ENCODE data around the gene NCAPG2. TPM values are rescaled to one million over a fixed set of nuclear protein-coding genes. Genes with fewer than 3 reads are reported as not detected.

The NCAPG2 gene
- total RNA-seq, 4 donors from 2014 or later = 3.4 to 9.0 (median 4.3) TPM

DNA sequence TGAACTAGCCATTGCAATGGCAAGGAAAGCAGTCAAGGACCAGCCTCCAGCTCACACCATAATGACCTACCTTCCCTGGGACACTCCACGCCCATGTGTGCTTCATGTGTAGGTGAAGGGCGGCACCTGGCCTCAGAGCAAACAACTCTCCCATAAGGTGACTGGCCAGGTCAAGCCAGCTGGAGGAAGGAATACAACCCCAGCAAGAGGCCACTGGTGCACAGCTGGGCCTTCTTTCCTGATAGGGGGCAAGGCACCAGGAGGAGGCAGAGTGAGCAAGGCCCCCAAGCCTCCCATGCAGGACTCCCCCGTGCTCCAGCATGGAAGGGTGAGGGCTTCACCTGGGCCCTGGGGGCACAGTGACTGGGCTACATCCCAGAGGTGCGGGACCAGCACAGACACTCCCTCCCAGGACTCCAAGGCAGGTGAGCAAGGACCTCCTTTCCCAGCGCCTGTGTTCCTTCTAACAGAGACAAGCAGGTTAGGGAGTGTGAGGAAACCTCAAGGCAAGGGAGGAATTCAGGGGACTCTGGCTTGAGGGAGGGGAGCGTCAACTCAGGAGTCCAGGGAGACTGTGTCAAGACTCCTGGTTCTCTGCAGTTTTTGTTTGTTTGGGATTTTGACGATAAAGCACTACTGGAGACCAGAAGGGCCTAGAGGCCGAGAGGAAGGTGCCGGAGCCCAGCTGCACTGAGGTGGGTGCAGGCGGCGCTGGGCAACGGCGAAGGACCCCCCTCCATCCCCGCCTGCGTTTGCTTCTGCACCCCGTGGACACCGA is 118.7 kb downstream of the NCAPG2 start:
- peaks cover 9 to 29% (median 26%) of the 10 kb centered on the region in 4 donors for H3K4me1 ChIP-seq
- TF ChIP-seq EP300 (IDR thresholded peaks at IDR 0.05; ENCODE audit: low read depth) (no peak), POLR2A (IDR thresholded peaks at IDR 0.05) (peak; percentile 29), CTCF (IDR thresholded peaks at IDR 0.05) (no peak), POLR2AphosphoS5 (IDR thresholded peaks at IDR 0.05) (peak in 2 of 3 donors; percentile 34 to 37)
- H3K27me3 ChIP-seq = peaks cover 53% of the 10 kb centered on the region
- peak overlapping the region in 3 of 4 donors; percentile 19 to 55 (median 41) for H3K4me3 ChIP-seq
- intact Hi-C loops (cut with DNase I; ENCODE audit: low total_unique reads) = no loop called here
- 54% methylated on average over 17 of the region's 17 CpGs; no CpG with 5 or more reads in 1 of the 2 donors for WGBS, 2 donors (ENCODE audit: low coverage in 1 of 2)
- no peaks in the 10 kb centered on the region for H3K36me3 ChIP-seq
- H3K9me3 ChIP-seq = no peaks in the 10 kb centered on the region
- peak overlapping the region in 3 of 4 donors; percentile 48 to 63 (median 51) for H3K27ac ChIP-seq
- peak; percentile 30 for DNase-seq
- in situ Hi-C loops (cut with MboI; ENCODE audit: low pct_ligation_motif_present in 1 of 4, low pct_unique_long_range_greater_than_20kb in 1 of 4, low sequenced_read_pairs in 3 of 4) = no loop called here

DNA sequence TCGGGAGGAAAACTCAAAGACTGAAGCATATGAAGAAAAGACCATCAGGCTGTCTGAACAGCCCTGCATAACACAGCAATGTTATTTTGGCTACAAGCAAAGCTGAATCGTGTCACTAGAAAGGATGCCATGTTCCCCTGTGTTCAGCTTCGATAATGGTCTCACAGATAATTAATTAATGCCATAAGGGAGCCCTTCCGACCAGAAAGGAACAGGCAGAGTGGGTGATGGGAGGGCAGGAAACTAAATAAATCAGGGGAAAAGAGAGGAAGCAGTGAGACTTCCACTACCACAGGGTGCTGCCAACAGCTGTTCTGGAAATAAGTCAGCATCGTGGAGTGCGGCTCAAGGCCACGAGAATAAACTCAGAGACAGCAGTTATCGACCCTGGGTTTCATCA is 120.2 kb downstream of the NCAPG2 start:
- H3K9me3 ChIP-seq = peaks cover 0 to 6% of the 10 kb centered on the region in 2 donors
- WGBS, 2 donors (ENCODE audit: low coverage in 1 of 2) = 57 to 86% methylated on average over 6 to 8 of the region's 8 CpGs
- DNase-seq = no peak
- no peak for TF ChIP-seq POLR2A (IDR thresholded peaks at IDR 0.05)
- no peak for TF ChIP-seq CTCF (IDR thresholded peaks at IDR 0.05)
- no peak for TF ChIP-seq POLR2AphosphoS5 (IDR thresholded peaks at IDR 0.05)
- no peak for TF ChIP-seq EP300 (IDR thresholded peaks at IDR 0.05; ENCODE audit: low read depth)
- intact Hi-C loops (cut with DNase I; ENCODE audit: low total_unique reads) (no loop called here), in situ Hi-C loops (cut with MboI; ENCODE audit: low pct_ligation_motif_present in 1 of 4, low pct_unique_long_range_greater_than_20kb in 1 of 4, low sequenced_read_pairs in 3 of 4) (no loop called here)
- H3K36me3 ChIP-seq = no peaks in the 10 kb centered on the region
- H3K27me3 ChIP-seq = peaks cover 53% of the 10 kb centered on the region
- H3K4me3 ChIP-seq = no peak overlapping the region
- peaks cover 9 to 29% (median 24%) of the 10 kb centered on the region in 4 donors for H3K4me1 ChIP-seq
- H3K27ac ChIP-seq = no peak overlapping the region

DNA sequence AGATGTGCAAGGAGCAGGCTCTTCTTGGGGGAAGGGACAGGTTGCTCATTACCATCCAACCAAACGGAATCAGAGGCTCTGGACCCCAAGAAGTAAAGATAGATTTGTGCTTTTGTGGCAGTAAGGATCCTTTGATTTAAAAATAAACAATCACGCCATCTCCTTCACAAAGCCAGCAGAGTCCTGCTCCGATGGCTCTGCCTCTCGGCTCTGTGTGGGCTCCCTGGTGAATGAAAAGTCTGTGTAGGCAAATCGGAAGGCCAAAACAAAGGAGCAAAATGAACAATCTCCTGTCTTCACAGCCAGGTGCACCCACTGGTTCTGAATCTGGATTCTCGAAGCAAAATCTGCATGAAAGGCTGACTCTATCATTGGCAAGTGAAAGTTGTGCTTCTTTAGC is 120.8 kb downstream of the NCAPG2 start:
- Histone ChIP-seq H3K4me1 (peaks cover 9 to 29% (median 24%) of the 10 kb centered on the region in 4 donors), H3K9me3 (peaks cover 0 to 7% of the 10 kb centered on the region in 2 donors), H3K36me3 (no peaks in the 10 kb centered on the region), H3K27me3 (peaks cover 53% of the 10 kb centered on the region), H3K4me3 (no peak overlapping the region), H3K27ac (no peak overlapping the region)
- no peak for DNase-seq
- in situ Hi-C loops (cut with MboI; ENCODE audit: low pct_ligation_motif_present in 1 of 4, low pct_unique_long_range_greater_than_20kb in 1 of 4, low sequenced_read_pairs in 3 of 4) = no loop called here
- WGBS, 2 donors (ENCODE audit: low coverage in 1 of 2) = 76% methylated on average over 6 of the region's 6 CpGs; no CpG with 5 or more reads in 1 of the 2 donors
- TF ChIP-seq CTCF (IDR thresholded peaks at IDR 0.05) (no peak), POLR2AphosphoS5 (IDR thresholded peaks at IDR 0.05) (no peak), POLR2A (IDR thresholded peaks at IDR 0.05) (no peak), EP300 (IDR thresholded peaks at IDR 0.05; ENCODE audit: low read depth) (no peak)
- intact Hi-C loops (cut with DNase I; ENCODE audit: low total_unique reads) = no loop called here

- WGBS, 2 donors (ENCODE audit: low coverage in 1 of 2) = 95 to 100% methylated on average over 1 to 5 of the region's 5 CpGs
- TF ChIP-seq CTCF (IDR thresholded peaks at IDR 0.05) = no peak
- no peak for TF ChIP-seq EP300 (IDR thresholded peaks at IDR 0.05; ENCODE audit: low read depth)
- no peak for TF ChIP-seq POLR2A (IDR thresholded peaks at IDR 0.05)
- TF ChIP-seq POLR2AphosphoS5 (IDR thresholded peaks at IDR 0.05) = no peak
Observed at GRCh38 chr7:158583143-158583542, 121.5 kb downstream of the NCAPG2 start.

More at GRCh38 chr7:158583143-158583542, 121.5 kb downstream of the NCAPG2 start:
- Histone ChIP-seq H3K27ac (no peak overlapping the region), H3K9me3 (peaks cover 0 to 7% of the 10 kb centered on the region in 2 donors), H3K27me3 (peaks cover 47% of the 10 kb centered on the region), H3K4me1 (peaks cover 9 to 27% (median 22%) of the 10 kb centered on the region in 4 donors), H3K36me3 (no peaks in the 10 kb centered on the region), H3K4me3 (no peak overlapping the region)
- DNase-seq = no peak
- in situ Hi-C loops (cut with MboI; ENCODE audit: low pct_ligation_motif_present in 1 of 4, low pct_unique_long_range_greater_than_20kb in 1 of 4, low sequenced_read_pairs in 3 of 4) (no loop called here), intact Hi-C loops (cut with DNase I; ENCODE audit: low total_unique reads) (no loop called here)

All from transverse colon (tissue), 4 donors.